HEK293 (cell line): ENCODE data around the gene APOL2.
"Not testable (repeated sequence)": the region's sequence is repeated elsewhere in the genome, so short reads cannot be mapped to it uniquely, and the experiment has no call there.

Experiments used
- CTCF ChIA-PET: fragments of 350-600 bp; formaldehyde crosslinking; extraction: SDS; loops from one replicate; lab custom pipeline; 2021; ENCODE audit warnings: antibody characterized with exemption; lab: Yijun Ruan, JAX
- POLR2A ChIA-PET: fragments of 300-600 bp; formaldehyde crosslinking; extraction: SDS; loops from one replicate; lab custom pipeline; 2020; ENCODE audit warnings: antibody characterized with exemption, inconsistent platforms; lab: Yijun Ruan, JAX
- H3K27ac ChIP-seq: fragments of 200-500 bp; sonication (Bioruptor generic); 2 replicates; pipeline ENCODE4 v1.5.1; 2014; ENCODE audit warnings: low read depth, low read length, control low read depth, inconsistent platforms; ENCODE audit errors: extremely low read depth
- H3K36me3 ChIP-seq, 2 experiments: fragments of 200-500 bp in 1 of 2; sonication (Bioruptor generic) in 1 of 2; 1 replicate in 1 of 2; 2 replicates in 1 of 2; pipeline ENCODE4 v1.5.1; 2014 to 2017; ENCODE audit warnings: inconsistent platforms in 2 of 2, low read length in 2 of 2; ENCODE audit not compliant: control insufficient read depth in 2 of 2, insufficient read depth in 1 of 2
- H3K4me1 ChIP-seq: fragments of 200-500 bp; sonication (Bioruptor generic); 2 replicates; pipeline ENCODE4 v1.5.1; 2014; ENCODE audit warnings: mild to moderate bottlenecking, low read length, inconsistent platforms; ENCODE audit not compliant: control insufficient read depth, insufficient read depth
- H3K4me3 ChIP-seq: 2 replicates; pipeline ENCODE4 v1.5.1; 2011; ENCODE audit warnings: low read depth, mild to moderate bottlenecking, control low read depth, low read length, moderate library complexity
- H3K9me3 ChIP-seq: fragments of 200-500 bp; sonication (Bioruptor generic); 2 replicates; pipeline ENCODE4 v1.5.1; 2014; ENCODE audit warnings: low read depth, low read length, inconsistent platforms; ENCODE audit not compliant: control insufficient read depth, insufficient read depth
- GLIS2 ChIP-seq: fragments of 450-650 bp; formaldehyde crosslinking; IDR thresholded peaks from 2 replicates; pipeline ENCODE4 v1.5.1; 2016; ENCODE audit warnings: missing biosample characterization, missing genetic modification characterization
- HIC1 ChIP-seq: fragments of 450-650 bp; formaldehyde crosslinking; IDR thresholded peaks from 2 replicates; pipeline ENCODE4 v1.5.1; 2016; ENCODE audit warnings: missing biosample characterization, missing genetic modification characterization
- OVOL3 ChIP-seq: fragments of 450-650 bp; formaldehyde crosslinking; IDR thresholded peaks from 2 replicates; pipeline ENCODE4 v1.5.1; 2016; ENCODE audit warnings: missing biosample characterization, missing genetic modification characterization
- SCRT2 ChIP-seq: fragments of 450-650 bp; formaldehyde crosslinking; IDR thresholded peaks from 2 replicates; pipeline ENCODE4 v1.5.1; 2016; ENCODE audit warnings: missing biosample characterization, missing genetic modification characterization
- SP3 ChIP-seq: fragments of 450-650 bp; formaldehyde crosslinking; IDR thresholded peaks from 2 replicates; pipeline ENCODE4 v1.5.1; 2016; ENCODE audit warnings: missing biosample characterization, missing genetic modification characterization
- TSHZ1 ChIP-seq: fragments of 450-650 bp; formaldehyde crosslinking; IDR thresholded peaks from 2 replicates; pipeline ENCODE4 v1.5.1; 2016; ENCODE audit warnings: missing biosample characterization, missing genetic modification characterization, borderline replicate concordance
- ZBTB8A ChIP-seq: fragments of 450-650 bp; formaldehyde crosslinking; IDR thresholded peaks from 2 replicates; pipeline ENCODE4 v1.5.1; 2016; ENCODE audit warnings: missing biosample characterization, missing genetic modification characterization
- ZEB2 ChIP-seq: fragments of 450-650 bp; formaldehyde crosslinking; IDR thresholded peaks from 2 replicates; pipeline ENCODE4 v1.5.1; 2016; ENCODE audit warnings: missing biosample characterization, missing genetic modification characterization
- ZNF138 ChIP-seq: fragments of 450-650 bp; formaldehyde crosslinking; IDR thresholded peaks from 2 replicates; pipeline ENCODE4 v1.5.1; 2016; ENCODE audit warnings: missing biosample characterization, missing genetic modification characterization, borderline replicate concordance
- ZNF221 ChIP-seq: fragments of 450-650 bp; formaldehyde crosslinking; IDR thresholded peaks from 2 replicates; pipeline ENCODE4 v1.5.1; 2017; ENCODE audit warnings: missing biosample characterization, missing genetic modification characterization, borderline replicate concordance
- ZNF341 ChIP-seq: fragments of 450-650 bp; formaldehyde crosslinking; IDR thresholded peaks from 2 replicates; pipeline ENCODE4; 2016; ENCODE audit warnings: low read depth, missing biosample characterization, missing genetic modification characterization
- ZNF501 ChIP-seq: fragments of 450-650 bp; formaldehyde crosslinking; IDR thresholded peaks from 2 replicates; pipeline ENCODE4 v1.5.1; 2016; ENCODE audit warnings: missing biosample characterization, missing genetic modification characterization
- ZNF510 ChIP-seq: fragments of 450-650 bp; formaldehyde crosslinking; IDR thresholded peaks from 2 replicates; pipeline ENCODE4 v1.5.1; 2018; ENCODE audit warnings: mild to moderate bottlenecking, missing genetic modification characterization, missing biosample characterization; ENCODE audit not compliant: insufficient replicate concordance
- ZNF530 ChIP-seq: fragments of 450-650 bp; formaldehyde crosslinking; IDR thresholded peaks from 2 replicates; pipeline ENCODE4 v1.5.1; 2016; ENCODE audit warnings: low read depth, missing biosample characterization, missing genetic modification characterization
- ZNF768 ChIP-seq: fragments of 450-650 bp; formaldehyde crosslinking; IDR thresholded peaks from 2 replicates; pipeline ENCODE4 v1.5.1; 2018; ENCODE audit warnings: missing biosample characterization, mild to moderate bottlenecking, missing genetic modification characterization
- TF ChIP-seq, protein P1 (sequence below): fragments of 450-650 bp; formaldehyde crosslinking; conservative IDR thresholded peaks from 2 replicates; pipeline ENCODE4 v1.5.1; 2016; ENCODE audit warnings: low read depth, missing biosample characterization, missing genetic modification characterization
- TF ChIP-seq, protein P2 (sequence below): fragments of 450-650 bp; formaldehyde crosslinking; IDR thresholded peaks from 2 replicates; pipeline ENCODE4 v1.5.1; 2016; ENCODE audit warnings: missing biosample characterization, missing genetic modification characterization

The APOL2 gene

DNA sequence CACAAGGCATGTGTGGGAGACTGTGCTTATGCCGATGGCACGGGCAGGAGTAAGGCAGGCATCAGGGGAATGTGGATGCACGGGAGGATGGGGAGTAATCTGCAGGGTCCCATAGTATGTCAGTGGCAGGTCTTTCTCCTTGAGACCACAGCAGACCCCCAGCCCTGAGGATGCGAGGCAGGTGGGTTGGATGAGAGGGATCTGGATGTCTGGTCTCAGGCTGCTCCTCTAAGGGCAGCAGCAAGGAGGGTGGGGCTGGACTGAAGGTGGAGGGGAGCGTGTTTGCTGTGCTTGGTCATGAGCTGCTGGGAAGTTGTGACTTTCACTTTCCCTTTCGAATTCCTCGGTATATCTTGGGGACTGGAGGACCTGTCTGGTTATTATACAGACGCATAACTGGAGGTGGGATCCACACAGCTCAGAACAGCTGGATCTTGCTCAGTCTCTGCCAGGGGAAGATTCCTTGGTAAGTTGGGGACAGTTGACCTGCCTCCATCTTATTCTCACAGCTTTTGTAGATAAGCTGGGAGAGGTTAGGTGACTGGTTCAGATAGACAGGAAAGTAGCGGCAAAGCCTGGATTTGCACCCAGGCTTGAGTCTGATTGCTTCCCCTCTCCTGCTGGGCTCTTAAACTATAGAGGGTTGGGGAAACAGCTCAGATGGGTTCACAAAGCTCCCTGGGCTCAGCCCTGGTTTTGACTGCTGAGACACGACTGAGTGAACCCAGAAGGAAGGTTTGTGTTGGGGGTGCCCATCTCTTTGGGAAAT, 13.6 kb upstream of the APOL2 start, which contains the start of gene APOL1:
Gene APOL1, plus strand, starts transcription at position 380 of the 769 bp plus-strand sequence. CDS start 1,823 bp downstream, outside the sequence.
- H3K9me3 ChIP-seq = no peaks in the 10 kb centered on the region
- H3K27ac ChIP-seq = no peak within 1 kb of the TSS
- no peaks in the 10 kb centered on the region for H3K36me3 ChIP-seq
- no peak within 1 kb of the TSS for H3K4me3 ChIP-seq
- H3K4me1 ChIP-seq = no peaks in the 10 kb centered on the region
- TF ChIP-seq SP3 (tag by site-specific recombination) (no peak), ZNF221 (tag by site-specific recombination) (no peak), ZNF501 (tag by site-specific recombination) (no peak), OVOL3 (no peak), ZNF510 (no peak), ZNF341 (tag by site-specific recombination) (no peak), ZBTB8A (no peak), SCRT2 (no peak), HIC1 (tag by site-specific recombination) (no peak), ZEB2 (no peak), ZNF530 (no peak), ZNF768 (tag by site-specific recombination) (no peak), GLIS2 (tag by site-specific recombination) (no peak), TSHZ1 (tag by site-specific recombination) (no peak), ZNF138 (tag by site-specific recombination) (no peak)
- TF ChIP-seq, protein P1, sequence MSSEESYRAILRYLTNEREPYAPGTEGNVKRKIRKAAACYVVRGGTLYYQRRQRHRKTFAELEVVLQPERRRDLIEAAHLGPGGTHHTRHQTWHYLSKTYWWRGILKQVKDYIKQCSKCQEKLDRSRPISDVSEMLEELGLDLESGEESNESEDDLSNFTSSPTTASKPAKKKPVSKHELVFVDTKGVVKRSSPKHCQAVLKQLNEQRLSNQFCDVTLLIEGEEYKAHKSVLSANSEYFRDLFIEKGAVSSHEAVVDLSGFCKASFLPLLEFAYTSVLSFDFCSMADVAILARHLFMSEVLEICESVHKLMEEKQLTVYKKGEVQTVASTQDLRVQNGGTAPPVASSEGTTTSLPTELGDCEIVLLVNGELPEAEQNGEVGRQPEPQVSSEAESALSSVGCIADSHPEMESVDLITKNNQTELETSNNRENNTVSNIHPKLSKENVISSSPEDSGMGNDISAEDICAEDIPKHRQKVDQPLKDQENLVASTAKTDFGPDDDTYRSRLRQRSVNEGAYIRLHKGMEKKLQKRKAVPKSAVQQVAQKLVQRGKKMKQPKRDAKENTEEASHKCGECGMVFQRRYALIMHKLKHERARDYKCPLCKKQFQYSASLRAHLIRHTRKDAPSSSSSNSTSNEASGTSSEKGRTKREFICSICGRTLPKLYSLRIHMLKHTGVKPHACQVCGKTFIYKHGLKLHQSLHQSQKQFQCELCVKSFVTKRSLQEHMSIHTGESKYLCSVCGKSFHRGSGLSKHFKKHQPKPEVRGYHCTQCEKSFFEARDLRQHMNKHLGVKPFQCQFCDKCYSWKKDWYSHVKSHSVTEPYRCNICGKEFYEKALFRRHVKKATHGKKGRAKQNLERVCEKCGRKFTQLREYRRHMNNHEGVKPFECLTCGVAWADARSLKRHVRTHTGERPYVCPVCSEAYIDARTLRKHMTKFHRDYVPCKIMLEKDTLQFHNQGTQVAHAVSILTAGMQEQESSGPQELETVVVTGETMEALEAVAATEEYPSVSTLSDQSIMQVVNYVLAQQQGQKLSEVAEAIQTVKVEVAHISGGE (tag by site-specific recombination) = no peak
- TF ChIP-seq, protein P2, sequence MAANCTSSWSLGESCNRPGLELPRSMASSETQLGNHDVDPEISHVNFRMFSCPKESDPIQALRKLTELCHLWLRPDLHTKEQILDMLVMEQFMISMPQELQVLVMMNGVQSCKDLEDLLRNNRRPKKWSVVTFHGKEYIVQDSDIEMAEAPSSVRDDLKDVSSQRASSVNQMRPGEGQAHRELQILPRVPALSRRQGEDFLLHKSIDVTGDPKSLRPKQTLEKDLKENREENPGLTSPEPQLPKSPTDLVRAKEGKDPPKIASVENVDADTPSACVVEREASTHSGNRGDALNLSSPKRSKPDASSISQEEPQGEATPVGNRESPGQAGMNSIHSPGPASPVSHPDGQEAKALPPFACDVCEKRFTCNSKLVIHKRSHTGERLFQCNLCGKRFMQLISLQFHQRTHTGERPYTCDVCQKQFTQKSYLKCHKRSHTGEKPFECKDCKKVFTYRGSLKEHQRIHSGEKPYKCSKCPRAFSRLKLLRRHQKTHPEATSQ = no peak
- ChIA-PET CTCF (interaction anchor here (0.6 to 1.9 kb wide), 6 partner anchors 8 to 496 kb away, joined by 3 to 6 read pairs (median 4); no protein-coding TSS in a partner anchor), POLR2A (no interaction called here)

DNA sequence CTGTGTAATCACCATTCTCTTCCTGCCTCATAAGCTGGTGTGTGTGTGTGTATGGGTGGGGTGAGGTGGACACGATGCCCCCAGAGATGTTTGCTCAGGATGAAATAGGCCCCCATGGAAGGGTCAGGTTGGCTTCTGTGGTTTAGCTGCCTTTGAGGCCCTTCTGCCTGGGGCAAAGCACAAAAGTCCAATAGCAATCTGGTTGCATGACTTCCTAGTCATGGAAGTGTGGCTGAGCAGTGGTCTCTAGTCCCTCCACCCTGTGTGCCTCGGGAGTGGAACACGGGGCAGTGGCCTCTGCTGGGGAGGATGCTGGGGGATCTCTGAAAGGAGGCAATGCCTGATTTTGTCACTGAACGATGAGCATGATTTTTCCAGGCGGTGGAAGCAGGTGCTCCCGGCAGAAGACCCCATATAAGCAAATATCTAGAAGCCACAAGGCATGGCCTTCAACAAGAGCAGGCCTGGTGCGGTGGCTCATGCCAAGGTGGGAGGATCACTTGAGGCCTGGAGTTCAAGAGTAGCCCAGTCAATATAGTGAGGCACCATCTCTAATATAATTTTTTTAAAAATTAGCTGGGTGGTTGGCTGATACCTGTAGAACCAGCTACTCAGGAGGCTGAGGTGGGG, 12.8 kb upstream of the APOL2 start:
- not testable (repeated sequence) for H3K27ac ChIP-seq, H3K36me3 ChIP-seq, H3K4me3 ChIP-seq, H3K9me3 ChIP-seq, H3K4me1 ChIP-seq
- ChIA-PET CTCF (interaction anchor here (1.5 to 1.9 kb wide), 2 partner anchors 9 to 34 kb away, joined by 3 to 5 read pairs; no protein-coding TSS in a partner anchor), POLR2A (interaction anchor here (0.6 kb wide), 1 partner anchor 139 kb away, joined by 3 read pairs; no protein-coding TSS in a partner anchor)

DNA sequence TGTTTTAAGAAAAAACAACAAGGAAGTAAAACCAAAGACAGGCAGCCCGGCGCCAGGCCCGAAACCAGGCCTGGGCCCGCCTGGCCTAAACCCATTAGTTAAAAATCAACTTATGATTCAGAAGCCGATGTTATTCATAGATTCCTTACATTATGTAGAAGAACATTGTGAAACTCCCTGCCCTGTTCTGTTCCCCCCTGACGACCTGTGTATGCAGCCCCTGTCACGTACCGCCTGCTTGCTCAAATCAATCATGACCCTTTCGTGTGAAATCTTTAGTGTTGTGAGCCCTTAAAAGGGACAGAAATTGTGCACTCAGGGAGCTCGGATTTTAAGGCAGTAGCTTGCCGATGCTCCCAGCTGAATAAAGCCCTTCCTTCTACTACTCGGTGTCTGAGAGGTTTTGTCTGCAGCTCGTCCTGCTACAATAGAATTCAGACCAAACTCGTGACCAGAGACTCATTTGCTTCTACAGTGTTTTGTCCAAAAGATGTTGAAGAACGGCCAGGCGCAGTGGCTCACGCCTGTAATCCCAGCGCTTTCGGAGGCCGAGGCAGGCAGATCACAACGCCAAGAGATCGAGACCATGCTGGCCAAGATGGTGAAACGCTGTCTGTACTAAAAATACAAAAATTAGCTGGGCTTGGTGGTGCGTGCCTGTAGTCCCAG, 11.1 kb upstream of the APOL2 start:
- H3K4me1 ChIP-seq, H3K36me3 ChIP-seq, H3K4me3 ChIP-seq, POLR2A ChIA-PET, H3K27ac ChIP-seq, H3K9me3 ChIP-seq: not testable (repeated sequence)
- CTCF ChIA-PET = interaction anchor here (0.7 to 2.1 kb wide), 4 partner anchors 11 to 771 kb away, joined by 3 to 13 read pairs (median 4); partner anchors contain the start of gene APOL2
